Esophagus squamous epithelium (tissue), 5 donors: ENCODE data around the gene NCBP1. TPM values are rescaled to one million over a fixed set of nuclear protein-coding genes. Genes with fewer than 3 reads are reported as not detected.

Source experiments
- DNase-seq: peaks from one replicate; lab custom pipeline; 2025; lab: John Stamatoyannopoulos, UW
- H3K27ac ChIP-seq, 4 donors: fragments of 200-600 bp; sonication (generic); one replicate each; pipeline ENCODE4 v1.5.1; 2016 to 2019; ENCODE audit warnings: mild to moderate bottlenecking in 1 of 4
- H3K27me3 ChIP-seq, 4 donors: fragments of 200-600 bp; sonication (generic); 1 replicate in 3 of 4; 2 replicates in 1 of 4; pipeline versions ENCODE4 v1.5.1 to v1.6.0; 2017 to 2021; ENCODE audit warnings: antibody characterized with exemption in 1 of 4
- H3K36me3 ChIP-seq, 3 donors: fragments of 200-600 bp; sonication (generic); one replicate each; pipeline ENCODE4 v1.5.1; 2016 to 2019
- H3K4me1 ChIP-seq, 3 donors: fragments of 200-600 bp; sonication (generic); one replicate each; pipeline ENCODE4 v1.5.1; 2017 to 2019
- H3K4me3 ChIP-seq, 4 donors: fragments of 200-600 bp; sonication (generic); 1 replicate in 3 of 4; 2 replicates in 1 of 4; pipeline ENCODE4 v1.5.1; 2016 to 2019; ENCODE audit warnings: mild to moderate bottlenecking in 2 of 4, moderate library complexity in 1 of 4
- H3K9me3 ChIP-seq, 3 donors: fragments of 200-600 bp; sonication (generic); one replicate each; pipeline ENCODE4 v1.5.1; 2016 to 2019
- CTCF ChIP-seq, 6 experiments: fragments of 450-650 bp in 4 of 6; fragments of 200-600 bp in 2 of 6; sonication (generic) in 2 of 6; IDR thresholded peaks; one replicate each; pipeline ENCODE4 v1.5.1; 2016 to 2019; ENCODE audit warnings: antibody characterized with exemption in 6 of 6, mild to moderate bottlenecking in 4 of 6, moderate library complexity in 4 of 6
- POLR2A ChIP-seq, 4 donors: fragments of 450-650 bp; IDR thresholded peaks; one replicate each; pipeline ENCODE4 v1.6.1; 2017; ENCODE audit warnings: antibody characterized with exemption in 4 of 4, mild to moderate bottlenecking in 4 of 4, moderate library complexity in 3 of 4
- WGBS, 2 donors: methylation state at CpG; one replicate each; pipeline ENCODE4 v1.1.5; 2018; 5-methylcytosine and 5-hydroxymethylcytosine counted together
- intact Hi-C: fragments of 100-400 bp; cut with DNase I; formaldehyde crosslinking; loops from one replicate; pipeline ENCODE4 v1.15.0; 2022
- total RNA-seq, 4 donors: library from RNA; depleted of rRNA; stranded (reverse); fragments of >200 nt; gene quantifications; one replicate each; pipeline ENCODE4 v1.1.0, GENCODE V29; 2016
- donor health status: DM: yes; HTN: yes; CAD: no.

NCBP1 gene
- total RNA-seq, 4 donors from 2014 or later, result 11.4 to 23.0 (median 16.4) TPM

- H3K27ac ChIP-seq, result no peak overlapping the region
- H3K36me3 ChIP-seq, result peaks cover 0 to 100% (median 29%) of the 10 kb centered on the region in 3 donors
- 95 to 98% methylated on average over 3 of the region's 3 CpGs for WGBS, 2 donors
- DNase-seq, result no peak
- intact Hi-C loops, result no loop called here
- H3K27me3 ChIP-seq, result no peaks in the 10 kb centered on the region
- H3K4me1 ChIP-seq, result no peaks in the 10 kb centered on the region
- no peak overlapping the region for H3K4me3 ChIP-seq
- H3K9me3 ChIP-seq, result no peaks in the 10 kb centered on the region
- TF ChIP-seq CTCF (IDR thresholded peaks at IDR 0.05), result no peak
- TF ChIP-seq POLR2A (IDR thresholded peaks at IDR 0.05), result no peak
These were observed 26.1 kb downstream of the NCBP1 start for GRCh38 chr9:97659771-97660170.

GRCh38 chr9:97660340-97660739, 26.7 kb downstream of the NCBP1 start:
- Histone ChIP-seq H3K27ac (no peak overlapping the region), H3K4me1 (no peaks in the 10 kb centered on the region), H3K36me3 (peaks cover 0 to 100% (median 32%) of the 10 kb centered on the region in 3 donors), H3K9me3 (no peaks in the 10 kb centered on the region), H3K27me3 (no peaks in the 10 kb centered on the region), H3K4me3 (no peak overlapping the region)
- WGBS, 2 donors, result 78 to 81% methylated on average over 5 of the region's 5 CpGs
- TF ChIP-seq CTCF (IDR thresholded peaks at IDR 0.05), result no peak
- no peak for TF ChIP-seq POLR2A (IDR thresholded peaks at IDR 0.05)
- DNase-seq, result no peak
- intact Hi-C loops, result no loop called here

GRCh38 chr9:97660847-97661246, 27.2 kb downstream of the NCBP1 start:
- TF ChIP-seq CTCF (IDR thresholded peaks at IDR 0.05), result no peak
- no peak for TF ChIP-seq POLR2A (IDR thresholded peaks at IDR 0.05)
- intact Hi-C loops, result no loop called here
- DNase-seq, result no peak
- no peak overlapping the region for H3K27ac ChIP-seq
- WGBS, 2 donors, result 87 to 100% methylated on average over 2 of the region's 2 CpGs
- H3K27me3 ChIP-seq, result no peaks in the 10 kb centered on the region
- H3K36me3 ChIP-seq, result peaks cover 0 to 100% (median 34%) of the 10 kb centered on the region in 3 donors
- no peak overlapping the region for H3K4me3 ChIP-seq
- H3K4me1 ChIP-seq, result no peaks in the 10 kb centered on the region
- H3K9me3 ChIP-seq, result no peaks in the 10 kb centered on the region

GRCh38 chr9:97665742-97666141, 32.1 kb downstream of the NCBP1 start:
- 87 to 90% methylated on average over 3 of the region's 3 CpGs for WGBS, 2 donors
- H3K9me3 ChIP-seq, result no peaks in the 10 kb centered on the region
- H3K36me3 ChIP-seq, result peaks cover 0 to 100% (median 50%) of the 10 kb centered on the region in 3 donors
- no peak for DNase-seq
- no peak overlapping the region for H3K4me3 ChIP-seq
- no peak overlapping the region for H3K27ac ChIP-seq
- TF ChIP-seq CTCF (IDR thresholded peaks at IDR 0.05), result no peak
- no peak for TF ChIP-seq POLR2A (IDR thresholded peaks at IDR 0.05)
- H3K4me1 ChIP-seq, result no peaks in the 10 kb centered on the region
- intact Hi-C loops, result no loop called here
- no peaks in the 10 kb centered on the region for H3K27me3 ChIP-seq

GRCh38 chr9:97666907-97667686, 33.5 kb downstream of the NCBP1 start:
- no peak overlapping the region for H3K27ac ChIP-seq
- peaks cover 0 to 100% (median 56%) of the 10 kb centered on the region in 3 donors for H3K36me3 ChIP-seq
- H3K4me3 ChIP-seq, result no peak overlapping the region
- intact Hi-C loops, result no loop called here
- no peaks in the 10 kb centered on the region for H3K4me1 ChIP-seq
- no peak for DNase-seq
- no peaks in the 10 kb centered on the region for H3K9me3 ChIP-seq
- WGBS, 2 donors, result 67 to 91% methylated on average over 5 of the region's 5 CpGs
- no peaks in the 10 kb centered on the region for H3K27me3 ChIP-seq
- TF ChIP-seq POLR2A (IDR thresholded peaks at IDR 0.05) (no peak), CTCF (IDR thresholded peaks at IDR 0.05) (no peak)
